Tibial nerve (tissue), 4 donors: Measurements from ENCODE around the gene POU2F2.

Experiments used
- CTCF ChIP-seq, 5 experiments: fragments of 200-600 bp in 3 of 5; fragments of 450-650 bp in 2 of 5; sonication (generic) in 3 of 5; IDR thresholded peaks; one replicate each; pipeline ENCODE4 v1.5.1; 2016 to 2019; ENCODE audit warnings: antibody characterized with exemption in 5 of 5, mild to moderate bottlenecking in 3 of 5, moderate library complexity in 2 of 5
- EP300 ChIP-seq, 2 donors: sonication (generic); formaldehyde crosslinking; IDR thresholded peaks; one replicate each; pipeline ENCODE4 v1.6.1; 2017; ENCODE audit warnings: antibody characterized with exemption in 2 of 2, mild to moderate bottlenecking in 1 of 2
- POLR2A ChIP-seq, 2 donors: fragments of 450-650 bp; IDR thresholded peaks; one replicate each; pipeline ENCODE4 v1.6.1; 2017; ENCODE audit warnings: antibody characterized with exemption in 2 of 2, mild to moderate bottlenecking in 2 of 2, moderate library complexity in 2 of 2

GRCh38 chr19:42098781-42099180, 33.5 kb downstream of the POU2F2 start:
- no peak for TF ChIP-seq POLR2A (IDR thresholded peaks at IDR 0.05)
- TF ChIP-seq CTCF (IDR thresholded peaks at IDR 0.05), result no peak
- no peak for TF ChIP-seq EP300 (IDR thresholded peaks at IDR 0.05)
